OCI-M2 (cell line): Measurements from ENCODE around the gene KIAA0825.
A peak's percentile ranks its signal among the peaks of the same experiment; 100 is the strongest.

ENCODE experiments used
- DNase-seq: peaks from one replicate; lab custom pipeline; 2025; ENCODE audit not compliant: unreplicated experiment; lab: John Stamatoyannopoulos, UW

KIAA0825 gene

GRCh38 chr5:94618493-94619328 is at the start of gene KIAA0825, which contains the start of gene SLF1:
KIAA0825 (minus strand) TSS chr5:94618604; CDS start chr5:94537126, 81,478 bp downstream.
SLF1 (plus strand) TSS chr5:94618669; CDS start chr5:94628811, 10,142 bp downstream.
- DNase-seq = peak; percentile 55

- no peak for DNase-seq
Measured at GRCh38 chr5:94667937-94668336, 49.5 kb upstream of the KIAA0825 start.

- DNase-seq = no peak
Measured at GRCh38 chr5:94661086-94661485, 42.7 kb upstream of the KIAA0825 start.

- DNase-seq = no peak
Measured at GRCh38 chr5:94660506-94660905, 42.1 kb upstream of the KIAA0825 start.

GRCh38 chr5:94658272-94658671 is 39.9 kb upstream of the KIAA0825 start:
- DNase-seq = no peak

GRCh38 chr5:94649874-94650273 is 31.5 kb upstream of the KIAA0825 start:
- no peak for DNase-seq

- DNase-seq = no peak
Measured at GRCh38 chr5:94646758-94647157, 28.4 kb upstream of the KIAA0825 start.

- DNase-seq = no peak
Measured at GRCh38 chr5:94645053-94645452, 26.6 kb upstream of the KIAA0825 start.

GRCh38 chr5:94640176-94640575 is 21.8 kb upstream of the KIAA0825 start:
- DNase-seq = no peak

GRCh38 chr5:94632024-94632423 is 13.6 kb upstream of the KIAA0825 start:
- no peak for DNase-seq

GRCh38 chr5:94627191-94627590 is 8.8 kb upstream of the KIAA0825 start:
- no peak for DNase-seq

GRCh38 chr5:94623877-94624276 is 5.5 kb upstream of the KIAA0825 start:
- no peak for DNase-seq

- no peak for DNase-seq
Measured at GRCh38 chr5:94623011-94623410, 4.6 kb upstream of the KIAA0825 start.

GRCh38 chr5:94621763-94622162 is 3.4 kb upstream of the KIAA0825 start:
- DNase-seq = no peak

- DNase-seq = no peak
Measured at GRCh38 chr5:94620256-94620655, 1.9 kb upstream of the KIAA0825 start.

- DNase-seq = no peak
Measured at GRCh38 chr5:94618029-94618492, 343 bp downstream of the KIAA0825 start.

- no peak for DNase-seq
Measured at GRCh38 chr5:94615862-94616261, 2.5 kb downstream of the KIAA0825 start.

- DNase-seq = no peak
Measured at GRCh38 chr5:94614156-94614805, 4.1 kb downstream of the KIAA0825 start.

GRCh38 chr5:94613583-94613982 is 4.8 kb downstream of the KIAA0825 start:
- DNase-seq = no peak

- DNase-seq = no peak
Measured at GRCh38 chr5:94595281-94595840, 23.0 kb downstream of the KIAA0825 start.

GRCh38 chr5:94577466-94578245 is 40.7 kb downstream of the KIAA0825 start:
- DNase-seq = no peak
